NT2/D1 (cell line): ENCODE data around the gene RASEF.

Experiments
- DNase-seq: peaks from one replicate; pipeline ENCODE4 v3.0.0-alpha.2; 2011; ENCODE audit warnings: low read depth, low spot score
- H3K27me3 ChIP-seq: 2 replicates; pipeline ENCODE4 v1.6.0; 2011; ENCODE audit warnings: mild to moderate bottlenecking; ENCODE audit not compliant: insufficient read length, insufficient read depth
- H3K36me3 ChIP-seq: 2 replicates; pipeline ENCODE4 v1.6.1; 2011; ENCODE audit warnings: mild to moderate bottlenecking, low read length, mixed read lengths; ENCODE audit not compliant: insufficient read depth, insufficient read length
- H3K4me1 ChIP-seq: 2 replicates; pipeline ENCODE4 v1.5.1; 2011; ENCODE audit not compliant: insufficient read depth, insufficient read length
- H3K4me3 ChIP-seq: 2 replicates; pipeline ENCODE4 v1.5.1; 2011; ENCODE audit warnings: low read depth; ENCODE audit not compliant: insufficient read length
- H3K9ac ChIP-seq: 2 replicates; pipeline ENCODE4 v1.6.0; 2011; ENCODE audit warnings: low read depth; ENCODE audit not compliant: insufficient read length
- H3K9me3 ChIP-seq: 2 replicates; pipeline ENCODE4 v1.5.1; 2011; ENCODE audit warnings: mild to moderate bottlenecking, low read length; ENCODE audit not compliant: insufficient read depth
- SUZ12 ChIP-seq: IDR thresholded peaks from 2 replicates; pipeline ENCODE4 v1.6.1; 2011; ENCODE audit not compliant: insufficient read length, insufficient read depth; ENCODE audit errors: extremely low read depth
- YY1 ChIP-seq: IDR thresholded peaks from 2 replicates; pipeline ENCODE4 v1.6.1; 2011; ENCODE audit not compliant: insufficient read length, insufficient read depth
- ZNF274 ChIP-seq: IDR thresholded peaks from 2 replicates; pipeline ENCODE4 v1.6.1; 2011; ENCODE audit warnings: mild to moderate bottlenecking, low read depth, low read length

Gene RASEF

GRCh38 chr9:82988488-82988887 lies 74.5 kb downstream of the RASEF start:
- no peaks in the 10 kb centered on the region for H3K4me1 ChIP-seq
- H3K9me3 ChIP-seq: no peaks in the 10 kb centered on the region
- H3K4me3 ChIP-seq: no peak overlapping the region
- H3K27me3 ChIP-seq: no peaks in the 10 kb centered on the region
- H3K9ac ChIP-seq: no peak overlapping the region
- TF ChIP-seq ZNF274 (no peak), YY1 (no peak), SUZ12 (no peak)
- no peaks in the 10 kb centered on the region for H3K36me3 ChIP-seq
- no peak for DNase-seq

GRCh38 chr9:82987370-82988189 lies 75.4 kb downstream of the RASEF start:
- H3K9me3 ChIP-seq: no peaks in the 10 kb centered on the region
- no peak overlapping the region for H3K4me3 ChIP-seq
- H3K36me3 ChIP-seq: no peaks in the 10 kb centered on the region
- no peaks in the 10 kb centered on the region for H3K4me1 ChIP-seq
- TF ChIP-seq YY1 (no peak), SUZ12 (no peak), ZNF274 (no peak)
- H3K27me3 ChIP-seq: no peaks in the 10 kb centered on the region
- no peak for DNase-seq
- H3K9ac ChIP-seq: no peak overlapping the region

GRCh38 chr9:82981552-82981951 lies 81.4 kb downstream of the RASEF start:
- no peak for TF ChIP-seq YY1
- TF ChIP-seq SUZ12: no peak
- TF ChIP-seq ZNF274: no peak
- DNase-seq: no peak
- Histone ChIP-seq H3K9ac (no peak overlapping the region), H3K36me3 (no peaks in the 10 kb centered on the region), H3K27me3 (no peaks in the 10 kb centered on the region), H3K9me3 (0 out of 2 replicates have a peak, but pooled peaks cover under 1% of the 10 kb centered on the region), H3K4me3 (no peak overlapping the region), H3K4me1 (no peaks in the 10 kb centered on the region)

GRCh38 chr9:82975176-82975575 lies 87.8 kb downstream of the RASEF start:
- Histone ChIP-seq H3K4me3 (no peak overlapping the region), H3K36me3 (no peaks in the 10 kb centered on the region), H3K4me1 (no peaks in the 10 kb centered on the region), H3K27me3 (no peaks in the 10 kb centered on the region), H3K9me3 (peaks cover 6% of the 10 kb centered on the region; the same call in 1 of the 2 replicates), H3K9ac (no peak overlapping the region)
- no peak for TF ChIP-seq ZNF274
- no peak for TF ChIP-seq YY1
- TF ChIP-seq SUZ12: no peak
- no peak for DNase-seq

GRCh38 chr9:82972446-82972845 lies 90.5 kb downstream of the RASEF start:
- no peak overlapping the region for H3K4me3 ChIP-seq
- H3K36me3 ChIP-seq: no peaks in the 10 kb centered on the region
- no peaks in the 10 kb centered on the region for H3K27me3 ChIP-seq
- no peak for DNase-seq
- TF ChIP-seq ZNF274: no peak
- no peak for TF ChIP-seq YY1
- no peak for TF ChIP-seq SUZ12
- H3K9ac ChIP-seq: no peak overlapping the region
- H3K9me3 ChIP-seq: peaks cover 6% of the 10 kb centered on the region; the same call in 1 of the 2 replicates
- no peaks in the 10 kb centered on the region for H3K4me1 ChIP-seq

GRCh38 chr9:82970359-82970758 lies 92.6 kb downstream of the RASEF start:
- Histone ChIP-seq H3K4me1 (no peaks in the 10 kb centered on the region), H3K4me3 (no peak overlapping the region), H3K9me3 (no peaks in the 10 kb centered on the region), H3K36me3 (no peaks in the 10 kb centered on the region), H3K27me3 (no peaks in the 10 kb centered on the region), H3K9ac (no peak overlapping the region)
- DNase-seq: no peak
- TF ChIP-seq YY1: no peak
- TF ChIP-seq SUZ12: no peak
- no peak for TF ChIP-seq ZNF274

GRCh38 chr9:82969291-82969690 lies 93.7 kb downstream of the RASEF start:
- Histone ChIP-seq H3K36me3 (no peaks in the 10 kb centered on the region), H3K4me3 (no peak overlapping the region), H3K9ac (no peak overlapping the region), H3K4me1 (no peaks in the 10 kb centered on the region), H3K27me3 (no peaks in the 10 kb centered on the region), H3K9me3 (no peaks in the 10 kb centered on the region)
- TF ChIP-seq SUZ12 (no peak), YY1 (no peak), ZNF274 (no peak)
- no peak for DNase-seq
